Femur (tissue), 1 donor: ENCODE data around the gene PCDHB10.
"Not testable (repeated sequence)": the region's sequence is repeated elsewhere in the genome, so short reads cannot be mapped to it uniquely, and the experiment has no call there.

ENCODE experiments used
- DNase-seq: peaks from one replicate; pipeline ENCODE4 v3.0.0-alpha.2; 2017

Gene PCDHB10

DNA sequence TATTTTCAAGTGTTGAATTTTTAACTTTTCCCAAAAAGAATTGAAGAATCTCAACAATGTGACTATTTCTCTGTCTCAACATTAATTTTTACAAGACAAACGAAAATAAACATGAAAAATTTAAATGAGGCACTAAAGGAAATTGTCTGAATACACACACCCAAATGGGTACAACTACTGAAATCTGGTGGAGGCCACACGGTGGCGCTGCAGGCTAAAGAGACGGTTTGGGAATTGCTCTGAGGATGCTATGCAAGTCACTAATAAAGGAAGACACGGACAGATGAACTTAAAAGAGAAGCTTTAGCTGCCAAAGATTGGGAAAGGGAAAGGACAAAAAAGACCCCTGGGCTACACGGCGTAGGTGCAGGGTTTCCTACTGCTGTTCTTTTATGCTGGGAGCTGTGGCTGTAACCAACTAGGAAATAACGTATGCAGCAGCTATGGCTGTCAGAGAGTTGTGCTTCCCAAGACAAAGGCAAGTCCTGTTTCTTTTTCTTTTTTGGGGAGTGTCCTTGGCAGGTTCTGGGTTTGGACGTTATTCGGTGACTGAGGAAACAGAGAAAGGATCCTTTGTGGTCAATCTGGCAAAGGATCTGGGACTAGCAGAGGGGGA is at the start of gene PCDHB10:
Gene PCDHB10 (plus strand): TSS at position 244 of the 616 bp plus-strand sequence. CDS start 200 bp downstream, at position 444.
- no peak for DNase-seq

DNA sequence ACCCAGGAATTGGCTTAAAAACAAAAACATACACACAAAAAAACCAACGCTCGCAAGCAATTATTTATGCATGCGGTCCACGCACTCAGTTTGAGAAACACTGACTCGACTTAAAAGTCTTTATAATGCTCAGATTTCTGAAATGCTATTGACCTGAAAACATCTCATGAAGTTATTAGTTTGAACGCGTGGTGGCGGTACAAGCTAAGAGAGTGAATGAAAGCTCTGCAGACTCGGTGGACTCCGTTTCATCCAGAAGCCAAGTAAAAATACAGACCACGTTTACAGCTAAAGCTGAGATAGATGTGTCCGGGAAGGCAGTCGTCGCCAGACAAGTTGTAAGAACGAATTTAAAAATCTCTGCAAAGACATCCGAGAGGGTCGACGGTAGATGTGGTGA is 42.3 kb upstream of the PCDHB10 start, which contains the start of gene PCDHB6:
Gene PCDHB6 (plus strand): TSS at position 246 of the 400 bp plus-strand sequence. CDS start 201 bp downstream, outside the sequence.
- DNase-seq, result no peak

DNA sequence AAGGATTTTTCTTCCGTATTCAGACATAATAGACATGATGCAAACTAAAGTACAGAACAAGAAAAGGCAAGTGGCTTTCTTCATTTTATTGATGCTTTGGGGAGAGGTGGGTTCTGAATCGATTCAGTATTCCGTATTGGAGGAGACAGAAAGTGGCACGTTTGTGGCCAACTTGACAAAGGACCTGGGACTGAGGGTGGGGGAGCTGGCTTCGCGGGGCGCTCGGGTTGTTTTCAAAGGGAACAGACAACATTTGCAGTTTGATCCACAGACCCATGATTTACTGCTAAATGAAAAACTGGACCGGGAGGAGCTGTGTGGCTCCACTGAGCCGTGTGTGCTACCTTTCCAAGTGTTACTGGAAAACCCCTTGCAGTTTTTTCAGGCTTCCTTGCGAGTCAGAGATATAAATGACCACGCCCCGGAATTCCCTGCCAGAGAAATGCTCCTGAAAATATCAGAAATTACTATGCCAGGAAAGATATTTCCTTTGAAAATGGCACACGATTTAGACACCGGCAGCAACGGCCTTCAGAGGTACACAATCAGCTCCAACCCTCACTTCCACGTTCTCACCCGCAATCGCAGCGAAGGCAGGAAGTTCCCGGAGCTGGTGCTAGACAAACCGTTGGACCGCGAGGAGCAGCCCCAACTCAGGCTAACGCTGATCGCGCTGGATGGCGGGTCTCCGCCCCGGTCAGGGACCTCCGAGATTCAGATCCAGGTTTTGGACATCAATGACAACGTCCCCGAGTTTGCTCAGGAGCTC is 41.7 kb upstream of the PCDHB10 start:
- DNase-seq, result no peak

DNA sequence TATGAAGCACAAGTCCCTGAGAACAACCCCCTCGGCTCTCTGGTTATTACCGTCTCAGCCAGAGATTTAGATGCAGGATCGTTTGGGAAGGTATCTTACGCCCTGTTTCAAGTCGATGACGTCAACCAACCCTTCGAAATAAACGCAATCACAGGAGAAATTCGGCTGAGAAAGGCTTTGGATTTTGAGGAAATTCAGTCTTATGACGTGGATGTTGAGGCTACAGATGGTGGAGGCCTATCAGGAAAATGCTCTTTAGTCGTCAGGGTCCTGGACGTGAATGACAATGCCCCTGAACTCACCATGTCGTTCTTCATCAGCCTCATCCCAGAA is 41.2 kb upstream of the PCDHB10 start:
- no peak for DNase-seq

DNA sequence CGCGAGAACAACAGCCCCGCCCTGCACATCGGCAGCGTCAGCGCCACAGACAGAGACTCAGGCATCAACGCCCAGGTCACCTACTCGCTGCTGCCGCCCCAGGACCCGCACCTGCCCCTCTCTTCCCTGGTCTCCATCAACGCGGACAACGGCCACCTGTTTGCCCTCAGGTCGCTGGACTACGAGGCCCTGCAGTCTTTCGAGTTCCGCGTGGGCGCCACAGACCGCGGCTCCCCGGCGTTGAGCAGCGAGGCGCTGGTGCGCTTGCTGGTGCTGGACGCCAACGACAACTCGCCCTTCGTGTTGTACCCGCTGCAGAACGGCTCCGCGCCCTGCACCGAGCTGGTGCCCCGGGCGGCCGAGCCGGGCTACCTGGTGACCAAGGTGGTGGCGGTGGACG is 40.5 kb upstream of the PCDHB10 start:
- not testable (repeated sequence) for DNase-seq

DNA sequence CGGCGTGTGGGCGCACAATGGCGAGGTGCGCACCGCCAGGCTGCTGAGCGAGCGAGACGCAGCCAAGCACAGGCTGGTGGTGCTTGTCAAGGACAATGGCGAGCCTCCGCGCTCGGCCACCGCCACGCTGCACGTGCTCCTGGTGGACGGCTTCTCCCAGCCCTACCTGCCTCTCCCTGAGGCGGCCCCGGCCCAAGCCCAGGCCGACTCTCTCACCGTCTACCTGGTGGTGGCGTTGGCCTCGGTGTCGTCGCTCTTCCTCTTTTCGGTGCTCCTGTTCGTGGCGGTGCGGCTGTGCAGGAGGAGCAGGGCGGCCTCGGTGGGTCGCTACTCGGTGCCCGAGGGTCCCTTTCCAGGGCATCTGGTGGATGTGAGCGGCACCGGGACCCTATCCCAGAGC is 40.1 kb upstream of the PCDHB10 start:
- not testable (repeated sequence) for DNase-seq

DNA sequence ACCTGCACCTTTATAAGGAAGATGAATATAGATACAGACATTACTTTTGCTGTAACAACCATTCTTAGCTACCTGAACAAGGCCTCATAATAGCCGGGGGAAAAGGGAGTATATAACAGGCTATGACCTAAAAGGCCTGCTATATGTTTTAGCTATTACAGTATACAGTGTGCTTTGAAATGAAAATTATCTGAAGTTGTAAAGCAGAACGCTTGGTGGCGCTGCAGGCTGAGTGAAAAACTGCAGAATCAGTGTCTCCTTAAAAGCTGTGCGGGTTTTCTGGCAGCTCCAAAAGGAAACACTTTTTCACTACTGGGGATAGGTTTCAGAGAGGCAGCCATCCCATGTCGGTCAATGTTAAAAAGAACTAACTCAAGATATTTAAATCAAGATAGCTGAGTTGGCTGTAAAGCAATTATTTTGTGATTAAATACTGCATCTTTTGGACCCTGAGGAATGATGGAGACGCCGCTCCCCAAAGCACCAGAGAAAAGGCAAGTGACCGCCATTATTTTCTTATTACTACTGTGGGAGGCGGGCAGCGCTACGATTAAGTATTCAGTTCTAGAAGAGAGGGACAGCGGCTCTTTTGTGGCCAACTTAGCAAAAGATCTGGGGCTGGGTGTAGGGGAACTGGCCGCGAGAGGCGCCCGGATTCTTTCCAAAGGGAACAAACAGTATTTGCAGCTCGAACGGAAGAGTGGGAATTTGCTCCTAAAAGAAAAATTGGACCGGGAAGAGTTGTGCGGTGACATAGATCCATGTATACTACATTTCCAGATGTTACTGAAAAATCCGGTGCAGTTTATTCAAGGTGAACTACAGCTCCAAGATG is 36.4 kb upstream of the PCDHB10 start:
- no peak for DNase-seq

DNA sequence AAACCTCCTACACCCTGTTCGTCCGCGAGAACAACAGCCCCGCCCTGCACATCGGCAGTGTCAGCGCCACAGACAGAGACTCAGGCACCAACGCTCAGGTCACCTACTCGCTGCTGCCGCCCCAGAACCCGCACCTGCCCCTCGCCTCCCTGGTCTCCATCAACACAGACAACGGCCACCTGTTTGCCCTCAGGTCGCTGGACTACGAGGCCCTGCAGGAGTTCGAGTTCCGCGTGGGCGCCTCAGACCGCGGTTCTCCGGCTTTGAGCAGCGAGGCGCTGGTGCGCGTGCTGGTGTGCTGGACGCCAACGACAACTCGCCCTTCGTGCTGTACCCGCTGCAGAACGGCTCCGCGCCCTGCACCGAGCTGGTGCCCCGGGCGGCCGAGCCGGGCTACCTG is 34.8 kb upstream of the PCDHB10 start:
- DNase-seq, result not testable (repeated sequence)

DNA sequence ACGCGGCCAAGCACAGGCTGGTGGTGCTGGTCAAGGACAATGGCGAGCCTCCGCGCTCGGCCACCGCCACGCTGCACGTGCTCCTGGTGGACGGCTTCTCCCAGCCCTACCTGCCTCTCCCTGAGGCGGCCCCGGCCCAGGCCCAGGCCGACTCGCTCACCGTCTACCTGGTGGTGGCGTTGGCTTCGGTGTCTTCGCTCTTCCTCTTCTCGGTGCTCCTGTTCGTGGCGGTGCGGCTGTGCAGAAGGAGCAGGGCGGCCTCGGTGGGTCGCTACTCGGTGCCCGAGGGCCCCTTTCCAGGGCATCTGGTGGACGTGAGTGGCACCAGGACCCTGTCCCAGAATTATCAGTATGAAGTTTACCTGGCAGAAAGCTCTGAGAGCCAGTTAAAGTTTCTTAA is 34.3 kb upstream of the PCDHB10 start:
- not testable (repeated sequence) for DNase-seq

DNA sequence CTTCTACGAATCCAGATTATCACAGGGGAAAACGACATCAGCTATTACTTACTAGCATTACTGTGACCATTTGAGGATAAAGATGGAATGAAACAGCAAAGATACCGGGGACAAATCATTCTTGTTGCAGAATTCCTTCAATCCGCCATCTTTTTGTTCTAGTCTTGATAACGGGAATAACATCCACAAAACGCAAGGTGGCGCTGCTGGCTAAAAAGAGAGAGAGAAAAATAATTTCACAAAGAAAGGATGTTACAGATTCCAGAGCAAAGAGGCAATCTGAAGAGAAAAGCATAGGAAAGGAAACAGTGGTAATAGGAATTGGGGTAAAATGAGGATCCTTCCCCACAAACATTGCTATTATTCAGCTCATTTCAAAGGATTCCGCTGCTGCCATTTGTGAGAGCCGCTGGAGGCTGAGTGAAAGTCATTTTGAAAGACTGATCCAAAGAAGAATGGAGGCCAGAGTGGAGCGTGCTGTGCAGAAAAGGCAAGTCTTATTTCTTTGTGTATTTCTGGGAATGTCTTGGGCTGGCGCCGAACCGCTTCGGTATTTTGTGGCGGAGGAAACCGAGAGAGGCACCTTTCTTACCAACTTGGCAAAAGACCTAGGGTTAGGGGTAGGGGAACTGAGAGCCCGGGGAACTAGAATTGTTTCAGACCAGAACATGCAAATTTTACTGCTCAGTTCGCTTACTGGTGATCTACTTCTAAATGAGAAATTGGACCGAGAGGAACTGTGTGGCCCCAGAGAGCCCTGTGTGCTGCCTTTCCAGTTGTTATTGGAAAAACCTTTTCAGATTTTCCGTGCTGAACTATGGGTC is 19.6 kb upstream of the PCDHB10 start, which contains the start of gene PCDHB7:
Gene PCDHB7 (plus strand): TSS at position 264 of the 824 bp plus-strand sequence. CDS start 192 bp downstream, at position 456.
- DNase-seq, result no peak

DNA sequence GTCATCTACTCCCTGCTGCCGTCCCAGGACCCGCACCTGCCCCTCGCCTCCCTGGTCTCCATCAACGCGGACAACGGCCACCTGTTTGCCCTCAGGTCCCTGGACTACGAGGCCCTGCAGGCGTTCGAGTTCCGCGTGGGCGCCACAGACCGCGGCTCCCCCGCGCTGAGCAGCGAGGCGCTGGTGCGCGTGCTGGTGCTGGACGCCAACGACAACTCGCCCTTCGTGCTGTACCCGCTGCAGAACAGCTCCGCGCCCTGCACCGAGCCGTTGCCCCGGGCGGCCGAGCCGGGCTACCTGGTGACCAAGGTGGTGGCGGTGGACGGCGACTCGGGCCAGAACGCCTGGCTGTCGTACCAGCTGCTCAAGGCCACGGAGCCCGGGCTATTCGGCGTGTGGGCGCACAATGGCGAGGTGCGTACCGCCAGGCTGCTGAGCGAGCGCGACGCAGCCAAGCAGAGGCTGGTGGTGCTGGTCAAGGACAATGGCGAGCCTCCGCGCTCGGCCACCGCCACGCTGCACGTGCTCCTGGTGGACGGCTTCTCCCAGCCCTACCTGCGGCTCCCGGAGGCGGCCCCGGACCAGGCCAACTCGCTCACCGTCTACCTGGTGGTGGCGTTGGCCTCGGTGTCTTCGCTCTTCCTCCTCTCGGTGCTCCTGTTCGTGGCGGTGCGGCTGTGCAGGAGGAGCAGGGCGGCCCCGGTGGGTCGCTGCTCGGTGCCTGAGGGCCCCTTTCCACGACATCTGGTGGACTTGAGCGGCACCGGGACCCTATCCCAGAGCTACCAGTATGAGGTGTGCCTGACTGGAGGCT is 17.7 kb upstream of the PCDHB10 start:
- not testable (repeated sequence) for DNase-seq

DNA sequence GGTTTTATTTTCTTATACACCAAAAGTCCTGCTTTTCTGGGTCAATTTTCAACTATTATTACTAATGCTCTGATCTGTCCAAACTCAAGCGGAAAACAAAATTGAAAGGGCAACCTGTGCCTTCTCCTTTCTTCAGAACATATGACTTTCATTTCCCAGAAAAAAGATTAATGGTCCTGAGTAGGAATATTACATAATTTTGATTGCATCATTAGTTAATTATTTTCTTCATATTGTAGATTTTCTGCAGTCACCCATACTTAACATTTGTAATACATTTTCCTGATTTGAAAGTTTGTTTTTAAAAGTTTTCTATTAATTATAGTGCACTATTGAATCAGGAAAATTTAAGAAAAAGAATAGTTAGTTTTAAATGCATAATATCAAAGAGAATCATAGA is 16.2 kb upstream of the PCDHB10 start:
- no peak for DNase-seq

DNA sequence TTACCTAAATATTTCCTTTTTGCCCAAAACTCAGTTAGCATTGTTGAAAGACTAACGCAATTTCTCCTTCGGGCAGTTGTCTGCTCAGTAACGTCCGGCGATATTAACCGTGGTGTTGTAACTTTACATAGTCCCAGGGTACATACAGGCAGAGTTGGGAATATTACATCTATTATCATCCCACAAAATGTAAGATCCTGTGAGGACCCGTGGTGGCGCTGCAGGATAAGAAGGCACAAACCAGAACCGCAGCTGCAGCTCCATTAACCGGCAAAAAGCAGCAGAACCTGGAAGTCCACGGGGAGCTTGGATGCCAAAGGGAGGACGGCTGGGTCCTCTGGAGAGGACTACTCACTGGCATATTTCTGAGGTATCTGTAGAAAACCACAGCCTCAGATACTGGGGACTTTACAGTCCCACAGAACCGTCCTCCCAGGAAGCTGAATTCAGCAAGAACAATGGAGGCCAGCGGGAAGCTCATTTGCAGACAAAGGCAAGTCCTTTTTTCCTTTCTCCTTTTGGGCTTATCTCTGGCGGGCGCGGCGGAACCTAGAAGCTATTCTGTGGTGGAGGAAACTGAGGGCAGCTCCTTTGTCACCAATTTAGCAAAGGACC is 14.5 kb upstream of the PCDHB10 start, which contains the start of gene PCDHB8:
Gene PCDHB8 (plus strand): TSS at position 214 of the 615 bp plus-strand sequence. CDS start 245 bp downstream, at position 459.
- not testable (repeated sequence) for DNase-seq

DNA sequence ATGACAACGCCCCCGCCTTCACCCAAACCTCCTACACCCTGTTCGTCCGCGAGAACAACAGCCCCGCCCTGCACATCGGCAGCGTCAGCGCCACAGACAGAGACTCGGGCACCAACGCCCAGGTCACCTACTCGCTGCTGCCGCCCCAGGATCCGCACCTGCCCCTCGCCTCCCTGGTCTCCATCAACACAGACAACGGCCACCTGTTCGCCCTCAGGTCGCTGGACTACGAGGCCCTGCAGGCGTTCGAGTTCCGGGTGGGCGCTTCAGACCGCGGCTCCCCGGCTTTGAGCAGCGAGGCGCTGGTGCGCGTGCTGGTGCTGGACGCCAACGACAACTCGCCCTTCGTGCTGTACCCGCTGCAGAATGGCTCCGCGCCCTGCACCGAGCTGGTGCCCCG is 12.8 kb upstream of the PCDHB10 start:
- DNase-seq, result not testable (repeated sequence)

DNA sequence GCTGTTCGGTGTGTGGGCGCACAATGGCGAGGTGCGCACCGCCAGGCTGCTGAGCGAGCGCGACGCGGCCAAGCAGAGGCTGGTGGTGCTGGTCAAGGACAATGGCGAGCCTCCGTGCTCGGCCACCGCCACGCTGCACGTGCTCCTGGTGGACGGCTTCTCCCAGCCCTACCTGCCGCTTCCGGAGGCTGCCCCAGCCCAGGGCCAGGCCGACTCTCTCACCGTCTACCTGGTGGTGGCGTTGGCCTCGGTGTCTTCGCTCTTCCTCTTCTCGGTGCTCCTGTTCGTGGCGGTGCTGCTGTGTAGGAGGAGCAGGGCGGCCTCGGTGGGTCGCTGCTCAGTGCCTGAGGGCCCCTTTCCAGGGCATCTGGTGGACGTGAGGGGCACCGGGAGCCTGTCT is 12.3 kb upstream of the PCDHB10 start:
- DNase-seq, result not testable (repeated sequence)

DNA sequence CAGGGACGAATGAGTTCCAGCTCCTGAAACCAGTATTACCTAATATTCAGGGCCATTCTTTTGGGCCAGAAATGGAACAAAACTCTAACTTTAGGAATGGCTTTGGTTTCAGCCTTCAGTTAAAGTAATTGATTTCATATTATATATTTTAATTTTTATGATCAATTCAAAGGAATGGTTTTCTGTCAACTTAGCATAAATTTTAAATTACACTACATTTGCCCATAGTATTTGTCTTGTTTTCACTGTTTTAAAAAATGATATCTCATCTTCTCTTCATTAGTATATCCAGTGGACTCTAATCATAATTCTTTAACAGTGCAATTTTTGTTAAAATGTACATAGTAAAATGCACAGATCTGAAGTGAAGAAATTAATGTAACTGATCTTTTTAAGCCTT is 11.8 kb upstream of the PCDHB10 start:
- no peak for DNase-seq

DNA sequence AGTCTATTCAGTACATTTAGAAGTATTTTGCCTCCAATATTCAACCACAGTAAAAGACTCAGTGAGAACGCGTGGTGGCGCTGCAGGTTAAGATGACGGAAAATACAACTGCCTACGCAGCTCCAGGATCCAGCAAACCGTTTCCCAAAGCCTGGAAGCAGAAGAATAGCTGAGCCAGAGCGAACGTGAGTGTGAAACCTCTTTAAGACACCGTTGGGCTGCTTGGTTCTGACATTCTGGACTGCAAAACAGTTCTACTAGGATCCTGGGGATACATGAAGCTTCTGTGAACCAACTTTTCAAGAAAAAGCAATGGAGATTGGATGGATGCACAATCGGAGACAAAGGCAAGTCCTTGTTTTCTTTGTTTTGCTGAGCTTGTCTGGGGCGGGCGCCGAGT is 9.9 kb upstream of the PCDHB10 start, which contains the start of gene PCDHB16:
Gene PCDHB16 (plus strand): TSS at position 140 of the 400 bp plus-strand sequence. CDS start 173 bp downstream, at position 313.
- DNase-seq, result peak; percentile 41

DNA sequence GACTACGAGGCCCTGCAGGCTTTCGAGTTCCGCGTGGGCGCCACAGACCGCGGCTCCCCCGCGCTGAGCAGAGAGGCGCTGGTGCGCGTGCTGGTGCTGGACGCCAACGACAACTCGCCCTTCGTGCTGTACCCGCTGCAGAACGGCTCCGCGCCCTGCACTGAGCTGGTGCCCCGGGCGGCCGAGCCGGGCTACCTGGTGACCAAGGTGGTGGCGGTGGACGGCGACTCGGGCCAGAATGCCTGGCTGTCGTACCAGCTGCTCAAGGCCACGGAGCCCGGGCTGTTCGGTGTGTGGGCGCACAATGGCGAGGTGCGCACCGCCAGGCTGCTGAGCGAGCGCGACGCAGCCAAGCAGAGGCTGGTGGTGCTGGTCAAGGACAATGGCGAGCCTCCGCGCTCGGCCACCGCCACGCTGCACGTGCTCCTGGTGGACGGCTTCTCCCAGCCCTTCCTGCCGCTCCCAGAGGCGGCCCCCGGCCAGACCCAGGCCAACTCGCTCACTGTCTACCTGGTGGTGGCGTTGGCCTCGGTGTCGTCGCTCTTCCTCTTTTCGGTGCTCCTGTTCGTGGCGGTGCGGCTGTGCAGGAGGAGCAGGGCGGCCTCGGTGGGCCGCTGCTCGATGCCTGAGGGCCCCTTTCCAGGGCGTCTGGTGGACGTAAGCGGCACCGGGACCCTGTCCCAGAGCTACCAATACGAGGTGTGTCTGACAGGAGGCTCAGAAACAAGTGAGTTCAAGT is 7.9 kb upstream of the PCDHB10 start:
- not testable (repeated sequence) for DNase-seq

DNA sequence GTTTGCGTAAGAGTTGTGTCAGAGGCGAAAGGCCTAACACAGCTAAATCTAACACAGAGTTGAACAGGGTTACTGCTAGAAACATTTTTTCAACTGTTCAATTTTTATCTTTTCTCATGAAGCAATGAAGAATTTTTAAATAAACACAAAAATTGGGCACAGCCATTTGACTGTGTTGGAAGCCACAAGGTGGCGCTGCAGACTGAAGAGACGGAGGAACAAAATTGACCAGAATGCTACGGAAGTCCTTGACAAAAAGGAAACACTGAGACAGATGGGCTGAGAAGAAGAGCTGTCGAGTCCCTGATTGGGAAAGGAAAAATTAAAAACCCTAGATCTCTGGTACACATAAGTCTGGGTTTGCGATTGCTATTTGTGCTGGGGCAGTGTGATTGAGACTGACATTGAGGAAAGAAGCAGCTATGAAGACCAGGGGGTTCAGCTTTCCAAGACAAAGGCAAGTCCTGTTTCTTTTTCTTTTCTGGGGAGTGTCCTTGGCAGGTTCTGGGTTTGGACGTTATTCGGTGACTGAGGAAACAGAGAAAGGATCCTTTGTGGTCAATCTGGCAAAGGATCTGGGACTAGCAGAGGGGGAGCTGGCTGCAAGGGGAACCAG is 5.1 kb upstream of the PCDHB10 start, which contains the start of gene PCDHB9:
Gene PCDHB9 (plus strand): TSS at position 265 of the 616 bp plus-strand sequence. CDS start 158 bp downstream, at position 423.
- no peak for DNase-seq
